DOHH2 (cell line): ENCODE measurements around the gene RASAL2.

Source experiments
- H3F3A ChIP-seq: fragments of 200-600 bp; sonication (generic), shearing (Covaris generic); 2 replicates; pipeline ENCODE4 v1.6.0; 2016; ENCODE audit warnings: antibody characterized with exemption, mild to moderate bottlenecking; ENCODE audit not compliant: control insufficient read depth, insufficient read depth
- H3K27ac ChIP-seq: fragments of 200-600 bp; sonication (generic); 2 replicates; pipeline ENCODE4 v1.5.1; 2014; ENCODE audit warnings: low read depth, mild to moderate bottlenecking, low read length, moderate library complexity
- H3K27me3 ChIP-seq: fragments of 200-600 bp; sonication (generic); 2 replicates; pipeline ENCODE4 v1.6.1; 2014; ENCODE audit warnings: mild to moderate bottlenecking, low read length, mixed read lengths; ENCODE audit not compliant: control insufficient read depth
- H3K36me3 ChIP-seq: fragments of 200-600 bp; sonication (generic); 2 replicates; pipeline ENCODE4 v1.6.1; 2014; ENCODE audit warnings: mild to moderate bottlenecking, low read length, moderate library complexity, mixed read lengths; ENCODE audit not compliant: control insufficient read depth
- H3K4me1 ChIP-seq: fragments of 200-600 bp; sonication (generic); 2 replicates; pipeline ENCODE4 v1.6.1; 2014; ENCODE audit warnings: mild to moderate bottlenecking, low read length, mixed read lengths; ENCODE audit not compliant: control insufficient read depth
- H3K4me2 ChIP-seq: fragments of 200-600 bp; sonication (generic); 2 replicates; pipeline ENCODE4 v1.6.0; 2014; ENCODE audit warnings: mild to moderate bottlenecking, low read length, moderate library complexity
- H3K4me3 ChIP-seq: fragments of 200-600 bp; sonication (generic); 2 replicates; pipeline ENCODE4 v1.5.1; 2014; ENCODE audit warnings: mild to moderate bottlenecking, low read length, mixed read lengths
- H3K79me2 ChIP-seq: fragments of 200-600 bp; sonication (generic); 2 replicates; pipeline ENCODE4 v1.6.1; 2014; ENCODE audit warnings: mild to moderate bottlenecking, low read length, mixed read lengths; ENCODE audit not compliant: control insufficient read depth
- H3K9me2 ChIP-seq: fragments of 200-600 bp; sonication (generic); replicated peaks from 2 replicates; pipeline ENCODE4 v1.6.1; 2014; ENCODE audit warnings: mild to moderate bottlenecking, low read length, mixed read lengths; ENCODE audit not compliant: control insufficient read depth
- H3K9me3 ChIP-seq: fragments of 200-600 bp; sonication (generic); 2 replicates; pipeline ENCODE4 v1.6.1; 2014; ENCODE audit warnings: antibody characterized with exemption, low read length, mixed read lengths; ENCODE audit not compliant: control insufficient read depth, insufficient read depth
- H4K20me1 ChIP-seq: fragments of 200-600 bp; sonication (generic); 2 replicates; pipeline ENCODE4 v1.6.0; 2014; ENCODE audit warnings: low read depth, mild to moderate bottlenecking, antibody characterized with exemption, low read length, moderate library complexity; ENCODE audit not compliant: control insufficient read depth, insufficient read depth
- CTCF ChIP-seq: fragments of 200-600 bp; sonication (generic); IDR thresholded peaks from one replicate; pipeline ENCODE4 v1.5.1; 2014; ENCODE audit warnings: antibody characterized with exemption, mild to moderate bottlenecking, low read depth, low read length; ENCODE audit not compliant: poor library complexity, severe bottlenecking
- EZH2phosphoT487 ChIP-seq: fragments of 200-600 bp; sonication (generic); IDR thresholded peaks from 2 replicates; pipeline ENCODE4 v1.6.1; 2017; ENCODE audit warnings: borderline replicate concordance, mild to moderate bottlenecking, antibody characterized with exemption, low read length, moderate library complexity, mixed read lengths

RASAL2 gene

GRCh38 chr1:178528228-178528952, 434.5 kb downstream of the RASAL2 start:
- H3K9me3 ChIP-seq, result no peaks in the 10 kb centered on the region
- H3K27me3 ChIP-seq, result no peaks in the 10 kb centered on the region

GRCh38 chr1:178528953-178529335, 435.0 kb downstream of the RASAL2 start:
- no peaks in the 10 kb centered on the region for H3K9me2 ChIP-seq
- H3K4me1 ChIP-seq, result peaks cover 6% of the 10 kb centered on the region
- H3K27me3 ChIP-seq, result no peaks in the 10 kb centered on the region
- no peaks in the 10 kb centered on the region for H4K20me1 ChIP-seq
- no peaks in the 10 kb centered on the region for H3F3A ChIP-seq
- H3K4me2 ChIP-seq, result no peak overlapping the region
- no peak for TF ChIP-seq CTCF
- TF ChIP-seq EZH2phosphoT487, result no peak
- H3K79me2 ChIP-seq, result no peaks in the 10 kb centered on the region
- H3K36me3 ChIP-seq, result no peaks in the 10 kb centered on the region
- H3K4me3 ChIP-seq, result no peak overlapping the region
- no peak overlapping the region for H3K27ac ChIP-seq
- no peaks in the 10 kb centered on the region for H3K9me3 ChIP-seq

More at GRCh38 chr1:178528228-178528952, 434.5 kb downstream of the RASAL2 start:
- no peak overlapping the region for H3K4me3 ChIP-seq
- peaks cover 6% of the 10 kb centered on the region for H3K4me1 ChIP-seq
- H3K9me2 ChIP-seq, result no peaks in the 10 kb centered on the region
- no peak overlapping the region for H3K4me2 ChIP-seq
- no peaks in the 10 kb centered on the region for H4K20me1 ChIP-seq
- no peaks in the 10 kb centered on the region for H3K36me3 ChIP-seq
- no peaks in the 10 kb centered on the region for H3F3A ChIP-seq
- H3K79me2 ChIP-seq, result no peaks in the 10 kb centered on the region
- H3K27ac ChIP-seq, result no peak overlapping the region
- TF ChIP-seq CTCF, result no peak
- TF ChIP-seq EZH2phosphoT487, result no peak

DNA sequence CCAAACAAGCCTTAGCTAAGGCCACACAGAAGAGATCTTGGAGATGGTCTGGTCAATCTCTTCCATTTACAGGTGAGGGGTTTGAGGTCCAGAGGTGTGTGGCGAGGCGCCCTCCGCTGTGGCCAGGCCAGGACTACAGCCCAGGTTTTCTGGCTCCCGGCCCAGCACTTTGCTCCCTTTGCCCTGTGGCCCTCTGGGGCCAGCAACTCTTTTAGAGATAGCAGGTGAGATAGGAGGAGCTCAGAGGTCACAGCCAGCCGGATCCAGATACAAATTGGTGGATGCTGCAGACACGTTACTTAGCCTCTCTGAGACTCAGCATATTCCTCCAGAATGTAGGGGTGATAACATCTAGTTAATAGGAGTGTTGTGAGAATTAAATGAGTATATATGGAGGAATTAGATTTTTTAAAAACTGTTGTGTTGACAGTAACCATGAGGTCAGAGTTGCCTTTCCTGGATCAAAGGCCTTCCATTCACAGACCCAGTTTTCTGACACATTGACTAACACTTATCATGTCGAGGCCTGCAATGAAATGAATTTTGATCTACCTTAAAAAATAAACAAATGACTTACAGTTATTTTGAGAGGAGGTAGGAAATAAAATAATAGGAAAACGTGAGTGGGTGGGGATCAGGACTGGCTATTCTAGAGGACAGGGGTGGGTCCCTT, 435.6 kb downstream of the RASAL2 start:
- TF ChIP-seq EZH2phosphoT487 (no peak), CTCF (no peak)
- no peak overlapping the region for H3K4me2 ChIP-seq
- H4K20me1 ChIP-seq, result no peaks in the 10 kb centered on the region
- H3K4me3 ChIP-seq, result no peak overlapping the region
- no peaks in the 10 kb centered on the region for H3K9me3 ChIP-seq
- no peaks in the 10 kb centered on the region for H3F3A ChIP-seq
- no peaks in the 10 kb centered on the region for H3K9me2 ChIP-seq
- peaks cover 6% of the 10 kb centered on the region for H3K4me1 ChIP-seq
- H3K79me2 ChIP-seq, result no peaks in the 10 kb centered on the region
- no peaks in the 10 kb centered on the region for H3K36me3 ChIP-seq
- H3K27ac ChIP-seq, result no peak overlapping the region
- no peaks in the 10 kb centered on the region for H3K27me3 ChIP-seq
